Naive thymus-derived CD4-positive, alpha-beta T cell (primary cell): ENCODE measurements around the gene QRICH2. TPM values are rescaled to one million over a fixed set of nuclear protein-coding genes. Genes with fewer than 3 reads are reported as not detected.
"Not testable (repeated sequence)": the region's sequence is repeated elsewhere in the genome, so short reads cannot be mapped to it uniquely, and the experiment has no call there.

Source experiments
- ATAC-seq: fragments of 150-1000 bp; cut with Tn5 transposase; 2 replicates; pipeline ENCODE4 v1.10.0; 2021; ENCODE audit warnings: mild to moderate bottlenecking, moderate library complexity
- CTCF ChIA-PET: fragments of 350-600 bp; sonication (Branson Sonifier 250); formaldehyde crosslinking; loops from one replicate; lab custom pipeline; 2021; ENCODE audit warnings: antibody characterized with exemption; lab: Charles Lee
- POLR2A ChIA-PET: fragments of 350-600 bp; sonication (Branson Sonifier 250); formaldehyde crosslinking; loops from one replicate; lab custom pipeline; 2021; ENCODE audit warnings: antibody characterized with exemption, inconsistent platforms; lab: Charles Lee
- DNase-seq, 9 donors: peaks; one replicate each; pipeline versions ENCODE4 v3.0.0 to v3.0.0-alpha.2; 2020 to 2022; ENCODE audit warnings: mixed read lengths in 1 of 9
- H3K27ac ChIP-seq: one replicate; pipeline ENCODE4 v1.7.0; 2013; ENCODE audit warnings: mild to moderate bottlenecking, low read depth, low read length, moderate library complexity
- H3K27me3 ChIP-seq, 2 donors: one replicate each; pipeline ENCODE4 v1.7.0; 2013; ENCODE audit warnings: low read length in 2 of 2, mild to moderate bottlenecking in 2 of 2, moderate library complexity in 2 of 2; ENCODE audit not compliant: control insufficient read depth in 2 of 2, insufficient read depth in 2 of 2
- H3K36me3 ChIP-seq, 3 experiments: 1 replicate in 2 of 3; 2 replicates in 1 of 3; pipeline ENCODE4 v1.7.0; 2013; ENCODE audit warnings: low read length in 3 of 3, mild to moderate bottlenecking in 3 of 3, moderate library complexity in 1 of 3; ENCODE audit not compliant: insufficient read depth in 3 of 3, control insufficient read depth in 2 of 3
- H3K4me1 ChIP-seq, 2 donors: one replicate each; pipeline ENCODE4 v1.7.0; 2013; ENCODE audit warnings: low read length in 2 of 2, mild to moderate bottlenecking in 2 of 2, moderate library complexity in 1 of 2; ENCODE audit not compliant: control insufficient read depth in 2 of 2, insufficient read depth in 2 of 2
- H3K4me3 ChIP-seq: 2 replicates; pipeline ENCODE4 v1.7.0; 2013; ENCODE audit warnings: mild to moderate bottlenecking, low read length
- H3K9me3 ChIP-seq, 3 experiments: 1 replicate in 2 of 3; 2 replicates in 1 of 3; pipeline ENCODE4 v1.7.0; 2013; ENCODE audit warnings: low read length in 3 of 3; ENCODE audit not compliant: control insufficient read depth in 2 of 3
- H3K27ac Mint-ChIP-seq, 9 donors: one replicate each; pipeline ENCODE4 v1.8.0; 2020 to 2022; ENCODE audit warnings: mixed read lengths in 9 of 9, mild to moderate bottlenecking in 8 of 9, moderate library complexity in 5 of 9, inconsistent platforms in 2 of 9
- H3K27me3 Mint-ChIP-seq, 5 donors: one replicate each; pipeline ENCODE4 v1.8.0; 2021 to 2022; ENCODE audit warnings: mixed read lengths in 5 of 5, mild to moderate bottlenecking in 1 of 5
- H3K36me3 Mint-ChIP-seq, 5 donors: one replicate each; pipeline ENCODE4 v1.8.0; 2020 to 2022; ENCODE audit warnings: mixed read lengths in 5 of 5, mild to moderate bottlenecking in 3 of 5, inconsistent platforms in 1 of 5
- H3K4me1 Mint-ChIP-seq, 7 donors: one replicate each; pipeline ENCODE4 v1.8.0; 2020 to 2022; ENCODE audit warnings: mixed read lengths in 7 of 7, mild to moderate bottlenecking in 3 of 7, inconsistent platforms in 1 of 7
- H3K4me3 Mint-ChIP-seq, 10 donors: one replicate each; pipeline ENCODE4 v1.8.0; 2020 to 2022; ENCODE audit warnings: mild to moderate bottlenecking in 10 of 10, mixed read lengths in 10 of 10, moderate library complexity in 6 of 10, inconsistent platforms in 2 of 10
- H3K9me3 Mint-ChIP-seq, 11 donors: one replicate each; pipeline ENCODE4 v1.8.0; 2020 to 2022; ENCODE audit warnings: mixed read lengths in 11 of 11, mild to moderate bottlenecking in 4 of 11, inconsistent platforms in 1 of 11, moderate library complexity in 1 of 11
- intact Hi-C, 2 donors: fragments of 100-400 bp; cut with micrococcal nuclease; formaldehyde crosslinking; loops; one replicate each; pipeline ENCODE4 v1.15.1; 2023
- polyA plus RNA-seq, 2 donors: library from polyadenylated mRNA; unstranded; fragments of 300-500 nt; fragmentation: Illumina TruSeq; gene quantifications; one replicate each; pipeline ENCODE4 v1.2.3, GENCODE V29; 2021
- total RNA-seq, 6 experiments: library from RNA in 5 of 6; stranded (reverse) in 5 of 6; gene quantifications; 1 replicate in 5 of 6; 2 replicates in 1 of 6; pipeline ENCODE4 v1.2.3 and lab custom pipeline; 2021 to 2026

Gene QRICH2
- total and polyA plus RNA-seq, 7 experiments from 2014 or later: 0.09 to 6.8 (median 3.3) TPM

DNA sequence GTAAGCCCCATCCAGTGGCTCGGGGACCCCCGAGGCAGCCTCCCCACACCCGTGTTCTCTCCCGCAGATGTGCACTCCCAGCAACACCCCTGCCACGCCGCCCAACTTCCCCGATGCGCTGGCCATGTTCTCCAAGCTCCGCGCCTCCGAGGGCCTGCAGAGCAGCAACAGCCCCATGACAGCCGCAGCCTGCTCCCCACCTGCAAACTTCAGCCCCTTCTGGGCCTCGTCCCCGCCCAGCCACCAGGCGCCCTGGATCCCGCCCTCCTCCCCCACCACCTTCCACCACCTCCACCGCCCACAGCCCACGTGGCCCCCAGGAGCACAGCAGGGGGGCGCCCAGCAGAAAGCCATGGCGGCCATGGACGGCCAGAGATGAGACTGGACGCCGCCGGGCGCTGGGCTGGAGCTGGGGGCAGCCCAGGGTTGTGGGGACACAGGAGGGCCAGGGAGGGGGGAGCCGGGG, 37.9 kb downstream of the QRICH2 start:
- Mint-ChIP-seq H3K27me3 (peaks cover 0 to 3% (median 0%) of the 10 kb centered on the region in 5 donors), H3K4me1 (peaks cover 35 to 70% (median 61%) of the 10 kb centered on the region in 7 donors), H3K27ac (peak overlapping the region in 8 of 9 donors; percentile 79 to 96 (median 93)), H3K9me3 (no peaks in the 10 kb centered on the region), H3K4me3 (peak overlapping the region in 9 of 10 donors; percentile 38 to 95 (median 92)), H3K36me3 (peaks cover 0 to 43% (median 9%) of the 10 kb centered on the region in 5 donors)
- Histone ChIP-seq H3K9me3 (no peaks in the 10 kb centered on the region), H3K4me1 (peaks cover 70 to 71% of the 10 kb centered on the region in 2 donors), H3K27ac (peak overlapping the region; percentile 92), H3K4me3 (no peak overlapping the region), H3K27me3 (no peaks in the 10 kb centered on the region), H3K36me3 (peaks cover 0 to 31% (median 0%) of the 10 kb centered on the region in 3 experiments)
- no peak for ATAC-seq
- peak in 2 of 9 donors; percentile 13 to 17 for DNase-seq
- POLR2A ChIA-PET: interaction anchor here (0.7 to 19.9 kb wide), 15 partner anchors 10 to 148 kb away, joined by 3 to 375 read pairs (median 6); partner anchors contain the start of genes FOXJ1 and RNF157
- CTCF ChIA-PET: interaction anchor here (0.8 to 5.2 kb wide), 5 partner anchors 9 to 144 kb away, joined by 4 to 36 read pairs (median 6); no protein-coding TSS in a partner anchor
- intact Hi-C loops: loop anchor here in 1 of 2 donors (5.0 kb wide), 1 partner anchor 33 kb away; no protein-coding TSS in a partner anchor

DNA sequence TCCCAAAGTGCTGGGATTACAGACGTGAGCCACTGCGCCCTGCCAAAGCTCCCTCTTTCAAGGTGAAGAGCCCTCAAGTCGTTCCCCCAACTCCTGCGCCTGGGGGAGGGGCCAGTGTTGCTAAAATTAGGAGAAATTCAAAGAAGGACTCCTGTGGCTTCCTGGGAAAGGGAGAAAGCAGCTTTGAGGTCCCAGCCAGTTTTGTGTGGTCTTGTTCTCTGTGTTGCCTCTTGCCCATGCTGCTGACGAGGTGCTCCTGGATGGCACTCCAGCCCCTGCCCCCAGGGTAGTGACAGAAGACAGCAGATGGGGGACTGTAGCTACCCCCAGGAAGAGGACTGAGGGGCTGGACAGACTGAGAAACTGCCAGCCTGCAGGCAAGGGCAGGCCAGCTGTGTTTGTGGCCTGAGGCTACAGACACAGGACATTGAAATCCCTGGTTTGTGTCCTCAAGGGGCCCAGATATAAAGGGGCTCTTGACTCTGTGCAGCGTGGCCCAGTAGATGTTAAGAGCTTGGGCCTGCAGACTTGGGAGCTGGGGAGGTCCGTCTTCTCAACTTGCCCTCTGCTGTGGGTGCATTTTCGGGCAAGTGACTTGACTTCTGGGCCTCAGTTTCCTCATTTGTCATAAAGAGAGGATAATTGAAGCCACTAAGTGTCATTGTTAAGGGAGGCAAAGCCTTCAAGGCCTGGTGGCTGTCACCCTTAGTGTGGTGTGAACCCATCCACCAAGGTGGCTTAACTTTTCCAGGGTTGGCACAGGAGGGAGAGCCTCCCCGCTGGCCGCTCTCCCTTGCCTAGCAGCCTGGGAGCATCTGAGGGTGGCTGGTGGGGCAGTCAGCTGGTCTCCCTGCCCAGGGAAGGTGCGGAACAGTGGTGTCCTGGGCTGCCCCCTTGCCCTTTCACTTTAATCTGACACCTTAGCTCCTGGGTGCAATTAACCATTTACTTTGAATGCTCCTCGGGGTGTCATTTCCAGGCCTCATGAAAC, 38.8 kb downstream of the QRICH2 start:
- H3K36me3 Mint-ChIP-seq: peaks cover 0 to 43% (median 9%) of the 10 kb centered on the region in 5 donors
- H3K27me3 Mint-ChIP-seq: peaks cover 0 to 3% (median 0%) of the 10 kb centered on the region in 5 donors
- DNase-seq: peak in 1 of 9 donors; percentile 7
- H3K9me3 ChIP-seq: no peaks in the 10 kb centered on the region
- H3K27ac ChIP-seq: peak overlapping the region; percentile 92
- peaks cover 0 to 31% (median 0%) of the 10 kb centered on the region in 3 experiments for H3K36me3 ChIP-seq
- no peak for ATAC-seq
- H3K4me3 ChIP-seq: peak overlapping the region; percentile 46
- H3K27me3 ChIP-seq: no peaks in the 10 kb centered on the region
- peak overlapping the region; percentile 87 to 95 (median 92) for H3K4me3 Mint-ChIP-seq
- peak overlapping the region; percentile 72 to 96 (median 93) for H3K27ac Mint-ChIP-seq
- intact Hi-C loops: loop anchor here in 1 of 2 donors (5.0 kb wide), 1 partner anchor 487 kb away; the partner anchor contains the start of gene UNK
- ChIA-PET POLR2A (interaction anchor here (0.7 to 19.9 kb wide), 20 partner anchors 10 to 165 kb away, joined by 3 to 375 read pairs (median 6); partner anchors contain the start of gene RNF157), CTCF (interaction anchor here (0.7 to 5.2 kb wide), 8 partner anchors 10 to 270 kb away, joined by 4 to 20 read pairs (median 6); no protein-coding TSS in a partner anchor)
- H3K9me3 Mint-ChIP-seq: no peaks in the 10 kb centered on the region
- peaks cover 68 to 70% of the 10 kb centered on the region in 2 donors for H3K4me1 ChIP-seq
- peaks cover 36 to 68% (median 57%) of the 10 kb centered on the region in 7 donors for H3K4me1 Mint-ChIP-seq

DNA sequence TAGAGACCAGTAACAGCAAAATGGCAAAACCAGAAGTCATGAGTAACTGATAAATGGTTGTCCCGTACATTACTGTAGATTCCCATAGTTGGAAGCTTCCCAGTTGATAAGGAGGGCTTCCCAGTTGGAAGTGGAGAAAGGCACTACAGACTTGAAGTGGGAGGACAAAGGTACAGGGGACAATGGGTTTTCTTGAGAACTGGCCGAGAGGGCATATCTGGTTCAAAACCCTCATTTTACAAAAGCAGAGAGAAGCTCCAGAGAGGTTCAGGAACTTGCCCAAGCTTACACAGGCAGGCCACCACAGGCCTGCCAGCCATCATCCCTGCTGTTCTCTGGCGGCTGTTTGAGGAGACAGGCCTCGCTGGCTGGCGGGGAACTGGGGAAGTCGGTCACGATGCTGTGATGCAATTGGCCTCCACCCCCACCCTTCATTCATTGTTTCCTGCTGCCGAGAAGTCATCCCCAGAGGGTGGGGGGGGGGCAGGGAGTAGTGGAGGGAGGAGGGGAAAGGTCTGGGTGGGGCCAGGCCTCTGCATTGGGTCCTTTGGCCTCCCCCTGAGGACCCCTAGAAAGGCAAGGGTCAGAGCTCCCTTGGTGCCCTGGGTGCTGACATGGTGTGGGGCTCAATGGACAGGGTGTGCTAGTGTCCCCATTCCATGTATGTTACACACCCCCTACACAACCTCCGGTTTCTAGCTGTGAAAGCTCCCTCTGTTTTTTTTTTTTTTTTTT, 39.9 kb downstream of the QRICH2 start:
- Histone ChIP-seq H3K27me3 (no peaks in the 10 kb centered on the region), H3K4me1 (peaks cover 68 to 71% of the 10 kb centered on the region in 2 donors), H3K4me3 (peak overlapping the region; percentile 46), H3K36me3 (peaks cover 0 to 31% (median 0%) of the 10 kb centered on the region in 3 experiments), H3K9me3 (no peaks in the 10 kb centered on the region), H3K27ac (peak overlapping the region; percentile 92)
- POLR2A ChIA-PET: interaction anchor here (0.8 to 19.9 kb wide), 18 partner anchors 7 to 164 kb away, joined by 3 to 375 read pairs (median 11); partner anchors contain the start of gene RNF157
- DNase-seq: peak in 7 of 9 donors; percentile 49 to 74 (median 60)
- intact Hi-C loops: loop anchor here in 1 of 2 donors (5.0 kb wide), 1 partner anchor 486 kb away; the partner anchor contains the start of gene UNK
- H3K4me3 Mint-ChIP-seq: peak overlapping the region; percentile 87 to 95 (median 92)
- peak overlapping the region; percentile 86 to 97 (median 96) for H3K27ac Mint-ChIP-seq
- CTCF ChIA-PET: interaction anchor here (0.7 to 5.2 kb wide), 8 partner anchors 11 to 146 kb away, joined by 3 to 20 read pairs (median 6); no protein-coding TSS in a partner anchor
- peaks cover 0 to 43% (median 9%) of the 10 kb centered on the region in 5 donors for H3K36me3 Mint-ChIP-seq
- ATAC-seq: peak; percentile 14
- H3K4me1 Mint-ChIP-seq: peaks cover 35 to 68% (median 58%) of the 10 kb centered on the region in 7 donors
- H3K27me3 Mint-ChIP-seq: peaks cover 0 to 3% (median 0%) of the 10 kb centered on the region in 5 donors
- no peaks in the 10 kb centered on the region for H3K9me3 Mint-ChIP-seq

DNA sequence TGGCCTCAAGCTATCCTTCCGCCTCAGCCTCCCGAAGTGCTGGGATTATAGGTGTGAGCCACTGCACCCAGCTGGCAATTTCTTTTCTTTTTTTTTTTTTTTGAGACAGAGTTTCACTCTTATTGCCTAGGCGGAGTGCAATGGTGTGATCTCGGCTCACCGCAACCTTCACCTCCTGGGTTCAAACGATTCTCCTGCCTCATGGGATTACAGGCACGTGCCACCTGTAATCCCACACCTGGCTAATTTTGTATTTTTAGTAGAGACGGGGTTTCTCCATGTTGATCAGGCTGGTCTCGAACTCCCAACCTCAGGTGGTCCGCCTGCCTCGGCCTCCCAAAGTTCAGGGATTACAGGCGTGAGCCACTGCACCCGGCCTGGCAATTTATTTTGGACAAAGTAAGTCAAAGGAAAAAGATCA, 40.5 kb downstream of the QRICH2 start:
- Histone ChIP-seq H3K4me3 (peak overlapping the region; percentile 46), H3K36me3 (peaks cover 0 to 31% (median 0%) of the 10 kb centered on the region in 3 experiments), H3K27ac (peak overlapping the region; percentile 92), H3K4me1 (peaks cover 65 to 68% of the 10 kb centered on the region in 2 donors)
- not testable (repeated sequence) for H3K27me3 Mint-ChIP-seq, H3K27me3 ChIP-seq, ATAC-seq, H3K9me3 ChIP-seq, H3K9me3 Mint-ChIP-seq
- Mint-ChIP-seq H3K4me3 (peak overlapping the region; percentile 87 to 95 (median 92)), H3K36me3 (peaks cover 0 to 43% (median 9%) of the 10 kb centered on the region in 5 donors), H3K27ac (peak overlapping the region; percentile 86 to 97 (median 96)), H3K4me1 (peaks cover 36 to 68% (median 58%) of the 10 kb centered on the region in 7 donors)
- intact Hi-C loops: loop anchor here in 1 of 2 donors (5.0 kb wide), 1 partner anchor 485 kb away; the partner anchor contains the start of gene UNK
- CTCF ChIA-PET: interaction anchor here (1.0 to 5.2 kb wide), 8 partner anchors 11 to 145 kb away, joined by 3 to 20 read pairs (median 4); no protein-coding TSS in a partner anchor
- peak in 1 of 9 donors; percentile 28 for DNase-seq
- POLR2A ChIA-PET: interaction anchor here (0.8 to 19.9 kb wide), 19 partner anchors 8 to 238 kb away, joined by 3 to 375 read pairs (median 12); partner anchors contain the start of genes EXOC7 and RNF157

DNA sequence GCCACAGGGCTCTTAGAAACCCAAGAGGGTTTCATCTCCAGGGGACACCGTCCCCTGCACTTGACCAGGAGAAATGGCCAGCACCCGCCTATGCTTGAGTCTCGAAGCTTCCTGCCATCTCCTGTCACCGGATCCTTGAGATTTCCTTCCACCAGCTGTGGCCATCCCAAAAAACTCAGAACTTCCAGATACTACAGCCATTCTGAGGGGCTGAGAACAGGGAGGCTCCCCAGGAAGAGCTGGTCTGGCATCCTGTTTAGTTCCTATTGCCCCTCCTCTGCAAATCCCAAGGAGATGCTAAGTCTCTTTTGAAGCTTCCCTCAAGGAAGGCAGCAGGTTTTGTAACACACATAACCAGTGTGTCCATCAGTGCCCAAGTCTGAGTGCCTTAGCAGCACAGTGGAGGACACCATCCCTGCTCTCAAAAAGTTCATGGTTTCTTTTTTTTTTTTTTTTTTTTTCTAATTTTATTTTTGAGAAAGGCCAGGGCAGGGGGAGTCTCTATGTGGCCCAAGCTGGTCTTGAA, 41.0 kb downstream of the QRICH2 start:
- Histone ChIP-seq H3K4me3 (peak overlapping the region; percentile 71), H3K27ac (peak overlapping the region; percentile 92), H3K9me3 (no peaks in the 10 kb centered on the region), H3K27me3 (no peaks in the 10 kb centered on the region), H3K36me3 (peaks cover 0 to 31% (median 0%) of the 10 kb centered on the region in 3 experiments), H3K4me1 (peaks cover 60 to 67% of the 10 kb centered on the region in 2 donors)
- no peaks in the 10 kb centered on the region for H3K9me3 Mint-ChIP-seq
- ATAC-seq (no peak), DNase-seq (no peak)
- H3K27ac Mint-ChIP-seq: peak overlapping the region; percentile 81 to 97 (median 93)
- peaks cover 41 to 68% (median 59%) of the 10 kb centered on the region in 7 donors for H3K4me1 Mint-ChIP-seq
- peaks cover 0 to 43% (median 9%) of the 10 kb centered on the region in 5 donors for H3K36me3 Mint-ChIP-seq
- POLR2A ChIA-PET: interaction anchor here (0.6 to 19.9 kb wide), 23 partner anchors 8 to 238 kb away, joined by 3 to 375 read pairs (median 9); partner anchors contain the start of genes EXOC7 and RNF157
- H3K27me3 Mint-ChIP-seq: peaks cover 0 to 3% (median 0%) of the 10 kb centered on the region in 5 donors
- peak overlapping the region; percentile 87 to 95 (median 92) for H3K4me3 Mint-ChIP-seq
- intact Hi-C loops: loop anchor here in 1 of 2 donors (5.0 kb wide), 1 partner anchor 485 kb away; the partner anchor contains the start of gene UNK
- CTCF ChIA-PET: interaction anchor here (1.0 to 5.2 kb wide), 11 partner anchors 10 to 145 kb away, joined by 3 to 20 read pairs (median 3); no protein-coding TSS in a partner anchor
